HFFc6 (cell line): ENCODE results near the gene LHX1. TPM values are rescaled to one million over a fixed set of nuclear protein-coding genes. Genes with fewer than 3 reads are reported as not detected.

Source experiments
- DNase-seq: peaks from one replicate; pipeline ENCODE4 v3.0.0-alpha.2; 2018
- H3K27ac Mint-ChIP-seq: 2 replicates; pipeline ENCODE4 v1.8.0; 2020; ENCODE audit warnings: mild to moderate bottlenecking, mixed read lengths
- H3K27me3 Mint-ChIP-seq: 2 replicates; pipeline ENCODE4 v1.8.0; 2021; ENCODE audit warnings: mild to moderate bottlenecking, moderate library complexity, mixed read lengths; ENCODE audit not compliant: insufficient read depth
- H3K36me3 Mint-ChIP-seq: 2 replicates; pipeline ENCODE4 v1.8.0; 2021; ENCODE audit warnings: low read depth, mixed read lengths
- H3K4me1 Mint-ChIP-seq: 2 replicates; pipeline ENCODE4 v1.8.0; 2020; ENCODE audit warnings: low read depth, mixed read lengths
- H3K4me3 Mint-ChIP-seq: 2 replicates; pipeline ENCODE4 v1.8.0; 2020; ENCODE audit warnings: mild to moderate bottlenecking, moderate library complexity, mixed read lengths
- H3K9me3 Mint-ChIP-seq: 2 replicates; pipeline ENCODE4 v1.8.0; 2020; ENCODE audit warnings: mild to moderate bottlenecking, mixed read lengths
- CTCF ChIP-seq: fragments of 200-600 bp; sonication (generic); IDR thresholded peaks from 2 replicates; pipeline ENCODE4 v1.5.0; 2021; ENCODE audit warnings: antibody characterized with exemption, mild to moderate bottlenecking
- total RNA-seq, 6 experiments: library from RNA; stranded (reverse); fragmentation: NEBNext Ultra II Directional; extraction: Animal tissue kit (Norgen Biotek cat#: 25700); gene quantifications; 2 replicates in 1 of 6; 3 replicates in 5 of 6; pipeline ENCODE4 v1.2.3, GENCODE V29; 2021

LHX1 gene
- total RNA-seq, 6 experiments from 2014 or later = 0.13 TPM; not detected in 5

- no peaks in the 10 kb centered on the region for H3K9me3 Mint-ChIP-seq
- H3K27ac Mint-ChIP-seq = no peak overlapping the region
- no peak overlapping the region for H3K4me3 Mint-ChIP-seq
- H3K36me3 Mint-ChIP-seq = no peaks in the 10 kb centered on the region
- peaks cover 9% of the 10 kb centered on the region; the same call in 1 of the 2 replicates for H3K4me1 Mint-ChIP-seq
- H3K27me3 Mint-ChIP-seq = peaks cover 62% of the 10 kb centered on the region
- no peak for TF ChIP-seq CTCF
- no peak for DNase-seq
These were observed 11.0 kb upstream of the LHX1 start for GRCh38 chr17:36926226-36926625.

GRCh38 chr17:36926701-36927100 lies 10.6 kb upstream of the LHX1 start:
- no peak overlapping the region for H3K4me3 Mint-ChIP-seq
- no peaks in the 10 kb centered on the region for H3K36me3 Mint-ChIP-seq
- H3K9me3 Mint-ChIP-seq = no peaks in the 10 kb centered on the region
- H3K27ac Mint-ChIP-seq = no peak overlapping the region
- H3K27me3 Mint-ChIP-seq = peaks cover 65% of the 10 kb centered on the region
- peaks cover 4% of the 10 kb centered on the region; the same call in 1 of the 2 replicates for H3K4me1 Mint-ChIP-seq
- DNase-seq = no peak
- no peak for TF ChIP-seq CTCF

GRCh38 chr17:36928471-36929345 lies 8.6 kb upstream of the LHX1 start:
- DNase-seq = no peak
- Mint-ChIP-seq H3K27me3 (peaks cover 68% of the 10 kb centered on the region), H3K9me3 (no peaks in the 10 kb centered on the region), H3K4me3 (no peak overlapping the region), H3K4me1 (peaks cover 14% of the 10 kb centered on the region), H3K27ac (no peak overlapping the region), H3K36me3 (no peaks in the 10 kb centered on the region)
- TF ChIP-seq CTCF = no peak

- no peak for DNase-seq
- Mint-ChIP-seq H3K4me3 (no peak overlapping the region), H3K27ac (no peak overlapping the region), H3K27me3 (peaks cover 77% of the 10 kb centered on the region), H3K36me3 (no peaks in the 10 kb centered on the region), H3K9me3 (no peaks in the 10 kb centered on the region), H3K4me1 (peaks cover 18% of the 10 kb centered on the region)
- TF ChIP-seq CTCF = no peak
These were observed 7.3 kb upstream of the LHX1 start for GRCh38 chr17:36929851-36930582.

- Mint-ChIP-seq H3K4me3 (no peak overlapping the region), H3K27ac (no peak overlapping the region), H3K4me1 (peaks cover 18% of the 10 kb centered on the region), H3K36me3 (no peaks in the 10 kb centered on the region), H3K27me3 (peaks cover 79% of the 10 kb centered on the region), H3K9me3 (no peaks in the 10 kb centered on the region)
- TF ChIP-seq CTCF = no peak
- DNase-seq = no peak
These were observed 6.7 kb upstream of the LHX1 start for GRCh38 chr17:36930583-36930900.
